Neural progenitor cell (in vitro differentiated cells): ENCODE data around the gene POM121.
"Not testable (repeated sequence)": the region's sequence is repeated elsewhere in the genome, so short reads cannot be mapped to it uniquely, and the experiment has no call there.

Source experiments
- CTCF ChIP-seq: fragments of 200-600 bp; sonication (generic); IDR thresholded peaks from 2 replicates; pipeline ENCODE4 v1.5.1; 2017; ENCODE audit warnings: antibody characterized with exemption, mild to moderate bottlenecking
- EZH2 ChIP-seq: fragments of 200-600 bp; sonication (generic); IDR thresholded peaks from 2 replicates; pipeline ENCODE4 v1.6.1; 2017; ENCODE audit warnings: antibody characterized with exemption, mild to moderate bottlenecking, moderate library complexity

DNA sequence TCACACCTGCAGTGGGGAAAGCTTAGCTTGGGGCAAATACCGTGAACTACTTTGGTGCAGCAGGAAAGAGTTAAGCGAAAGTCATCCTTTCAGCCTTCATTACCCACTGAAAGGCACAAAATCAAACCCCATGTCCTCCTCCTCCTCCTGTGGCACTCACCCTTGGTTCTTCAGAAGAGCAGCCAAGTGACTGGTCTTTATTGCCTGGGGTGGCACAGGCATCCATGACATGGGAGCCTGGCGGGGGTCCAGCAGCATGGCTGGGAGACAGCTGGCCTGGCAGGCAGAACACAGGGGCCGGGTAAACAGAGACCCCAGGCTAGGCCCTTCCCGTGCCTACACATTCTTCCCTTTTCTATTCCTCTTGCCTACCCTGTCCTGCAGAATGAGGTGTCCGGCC, 24.8 kb downstream of the POM121 start:
- not testable (repeated sequence) for TF ChIP-seq CTCF, EZH2
